Measurements from ENCODE around the gene HOXD9.

Gene HOXD9

DNA sequence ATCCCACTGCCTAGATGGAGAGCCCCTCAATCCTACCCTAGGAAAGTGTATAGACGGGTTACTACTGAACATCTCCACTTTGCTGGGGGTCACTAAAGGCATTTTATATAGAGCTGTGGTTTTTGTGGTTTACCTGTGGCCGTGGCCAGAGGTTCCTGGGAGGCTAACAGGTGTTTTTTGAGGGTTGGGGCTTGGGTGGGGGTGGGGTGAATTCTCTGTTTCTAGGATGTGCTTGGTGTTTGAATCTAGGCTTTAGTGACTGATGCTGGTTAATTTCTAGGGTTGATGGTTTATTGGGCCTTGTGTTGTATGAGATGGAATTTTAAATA is 14.7 kb downstream of the HOXD9 start:
- no peak for DNase-seq (ENCODE audit: extremely low read depth in 1 of 2, low read depth in 1 of 2)

DNA sequence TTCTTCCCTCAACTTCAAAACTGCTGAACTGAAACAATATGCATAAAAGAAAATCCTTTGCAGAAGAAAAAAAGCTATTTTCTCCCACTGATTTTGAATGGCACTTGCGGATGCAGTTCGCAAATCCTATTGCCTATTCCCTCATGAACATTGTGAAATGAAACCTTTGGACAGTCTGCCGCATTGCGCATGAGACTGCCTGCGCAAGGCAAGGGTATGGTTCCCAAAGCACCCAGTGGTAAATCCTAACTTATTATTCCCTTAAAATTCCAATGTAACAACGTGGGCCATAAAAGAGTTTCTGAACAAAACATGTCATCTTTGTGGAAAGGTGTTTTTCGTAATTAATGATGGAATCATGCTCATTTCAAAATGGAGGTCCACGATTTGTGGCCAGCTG is 15.4 kb downstream of the HOXD9 start:
- no peak for DNase-seq (ENCODE audit: extremely low read depth in 1 of 2, low read depth in 1 of 2)

DNA sequence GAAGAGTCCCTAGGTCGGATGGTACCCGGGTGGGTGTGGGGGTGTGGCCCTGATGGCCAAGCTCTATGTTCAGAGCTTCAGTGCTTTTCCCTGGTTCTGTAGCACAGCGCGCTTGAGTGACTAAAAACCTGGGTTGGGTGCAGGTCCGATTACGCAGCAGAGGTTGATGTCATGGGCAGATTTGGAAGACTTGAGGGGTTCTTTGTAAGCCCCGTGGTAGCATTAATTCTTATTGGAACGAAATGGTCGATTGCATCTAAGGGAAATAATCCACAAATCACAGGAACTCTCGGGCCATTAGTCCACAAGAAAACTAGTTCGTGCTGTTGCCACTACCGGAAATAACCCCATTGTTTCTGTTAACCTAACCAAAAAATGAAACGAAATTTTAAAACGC is 16.0 kb downstream of the HOXD9 start:
- DNase-seq (ENCODE audit: extremely low read depth in 1 of 2, low read depth in 1 of 2) = no peak

DNA sequence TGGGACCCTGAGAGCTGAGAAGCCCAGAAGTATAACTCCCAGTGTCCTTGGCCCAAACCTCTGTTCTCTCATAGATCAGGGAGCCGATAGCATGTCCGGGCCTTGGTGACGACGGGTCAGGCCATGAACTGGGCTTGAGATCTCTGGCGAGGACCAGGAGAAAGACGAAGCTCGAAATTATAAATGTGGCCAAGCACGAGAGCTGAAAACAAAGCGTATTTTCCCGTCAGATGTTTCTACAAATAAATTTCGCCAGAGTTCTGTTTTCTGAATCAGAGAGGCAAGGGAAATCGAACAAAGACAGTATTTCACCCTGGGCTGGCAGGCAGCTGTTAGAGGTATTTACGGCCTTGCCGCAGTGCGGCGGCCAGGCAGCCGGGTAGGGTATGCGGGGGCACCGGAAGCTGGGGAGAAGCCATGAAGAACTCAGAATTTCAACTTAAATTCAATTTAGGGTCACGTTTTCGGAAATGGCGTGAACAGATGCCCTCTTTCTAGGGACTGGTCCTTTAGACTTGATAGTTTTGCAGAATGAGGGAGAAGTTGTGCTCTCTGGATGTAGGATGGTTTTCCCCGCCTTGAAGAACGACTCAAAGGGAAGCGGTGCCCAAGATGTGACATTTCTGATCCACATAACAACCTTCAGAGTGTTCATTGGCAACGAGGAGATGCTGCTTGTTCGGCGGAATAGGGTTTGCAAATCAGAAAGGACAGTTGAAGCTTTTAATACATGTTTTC is 16.6 kb downstream of the HOXD9 start:
- no peak for DNase-seq (ENCODE audit: extremely low read depth in 1 of 2, low read depth in 1 of 2)

DNA sequence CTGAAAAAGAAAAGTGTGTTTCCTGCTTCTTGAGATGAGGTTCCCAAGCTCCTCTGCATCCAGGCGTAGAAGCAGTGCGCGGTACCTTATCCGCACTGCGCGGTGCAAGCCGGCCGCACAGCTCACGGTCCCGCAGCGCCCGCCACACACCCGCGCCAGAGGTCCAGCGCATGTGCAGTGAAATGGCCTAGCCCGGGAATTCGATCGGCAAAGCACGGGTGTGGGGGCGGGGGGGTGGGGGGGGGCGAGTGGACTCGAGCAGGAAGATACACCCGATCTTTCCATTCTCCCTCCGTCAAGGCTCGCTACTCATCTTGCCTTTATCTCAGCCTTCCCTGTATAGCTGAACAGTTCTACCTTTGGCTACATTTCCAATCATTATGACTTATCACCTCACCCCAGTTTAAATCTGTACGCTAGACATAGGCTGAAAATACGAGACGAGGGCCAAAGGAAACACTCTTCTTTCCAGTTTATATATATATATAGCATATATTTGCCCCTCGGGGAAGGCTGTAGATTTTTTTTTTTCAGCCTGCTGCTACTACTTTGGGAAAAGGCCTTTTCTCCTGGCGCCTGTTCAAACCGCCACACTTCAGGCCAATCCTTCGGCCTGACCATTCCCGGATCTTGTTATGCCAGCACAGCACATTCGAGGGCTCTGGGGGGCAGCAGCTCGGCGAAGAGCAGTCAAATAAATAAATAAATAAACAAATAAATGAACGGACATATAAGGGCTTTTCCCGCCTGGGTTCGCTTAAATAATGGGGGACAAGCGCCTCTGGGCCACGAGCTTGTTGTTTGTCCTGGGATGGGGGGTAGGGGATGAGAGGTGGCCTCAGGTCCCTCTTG is 17.4 kb downstream of the HOXD9 start:
- no peak for DNase-seq (ENCODE audit: extremely low read depth in 1 of 2, low read depth in 1 of 2)

DNA sequence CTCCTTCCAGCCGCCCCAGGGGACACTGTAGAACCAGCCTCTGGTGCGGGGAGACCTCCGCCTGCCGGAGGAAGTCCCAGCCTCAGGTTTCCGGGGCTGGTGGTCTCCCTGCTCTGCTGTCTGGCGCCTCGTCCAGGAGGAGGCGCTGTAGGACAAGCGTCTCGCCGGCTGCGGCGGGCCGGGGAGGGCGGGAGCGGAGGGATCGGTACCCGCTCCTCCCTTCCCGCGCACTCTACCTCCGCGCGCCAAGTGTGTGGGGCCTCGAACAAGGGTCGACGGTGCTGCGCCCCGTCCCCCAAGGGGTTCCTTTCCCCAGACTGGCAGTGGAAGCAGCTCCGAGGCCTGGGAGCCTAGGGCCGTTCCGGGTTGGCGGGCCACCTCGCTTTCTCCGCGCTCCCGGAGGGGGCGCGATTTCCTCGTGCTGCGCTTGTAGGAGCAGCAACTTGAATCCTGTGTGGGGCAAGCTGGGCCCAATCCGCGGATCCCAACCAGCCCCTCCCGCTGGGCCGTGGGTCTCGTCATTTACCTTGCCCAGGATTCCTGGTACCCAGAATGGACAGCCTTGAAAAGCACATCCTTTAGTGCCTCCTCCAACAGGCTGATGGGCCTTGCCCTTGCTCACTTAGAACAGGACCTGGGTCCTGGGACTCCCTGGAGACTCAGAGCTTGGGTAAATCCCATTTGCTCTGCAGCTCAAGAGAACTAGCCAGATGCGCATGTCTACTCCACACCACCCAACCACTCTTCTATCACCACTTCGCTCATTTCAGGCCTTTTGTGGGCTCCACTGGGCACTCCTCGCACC is 18.2 kb downstream of the HOXD9 start:
- DNase-seq (ENCODE audit: extremely low read depth in 1 of 2, low read depth in 1 of 2) = peak; percentile 40 to 53

DNA sequence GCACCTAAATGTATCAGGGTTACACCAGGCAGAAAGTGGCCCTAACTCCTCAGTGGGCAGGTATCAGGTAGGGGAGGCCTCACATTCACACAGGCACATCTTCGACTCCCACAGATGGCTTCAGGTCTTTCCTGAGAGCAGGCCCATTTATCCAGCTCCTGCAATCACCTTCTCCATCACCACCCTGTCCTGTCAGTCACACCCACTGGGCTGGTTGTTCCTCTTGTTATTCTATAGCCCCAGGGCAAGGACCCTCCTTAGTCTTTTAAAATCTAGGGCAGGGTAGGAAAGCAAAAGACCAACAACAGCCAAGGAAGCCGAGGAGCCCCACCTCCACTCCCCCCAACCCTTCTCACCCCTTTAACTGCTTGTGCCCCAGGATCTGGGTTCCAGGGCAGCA is 19.8 kb downstream of the HOXD9 start:
- no peak for DNase-seq (ENCODE audit: extremely low read depth in 1 of 2, low read depth in 1 of 2)

DNA sequence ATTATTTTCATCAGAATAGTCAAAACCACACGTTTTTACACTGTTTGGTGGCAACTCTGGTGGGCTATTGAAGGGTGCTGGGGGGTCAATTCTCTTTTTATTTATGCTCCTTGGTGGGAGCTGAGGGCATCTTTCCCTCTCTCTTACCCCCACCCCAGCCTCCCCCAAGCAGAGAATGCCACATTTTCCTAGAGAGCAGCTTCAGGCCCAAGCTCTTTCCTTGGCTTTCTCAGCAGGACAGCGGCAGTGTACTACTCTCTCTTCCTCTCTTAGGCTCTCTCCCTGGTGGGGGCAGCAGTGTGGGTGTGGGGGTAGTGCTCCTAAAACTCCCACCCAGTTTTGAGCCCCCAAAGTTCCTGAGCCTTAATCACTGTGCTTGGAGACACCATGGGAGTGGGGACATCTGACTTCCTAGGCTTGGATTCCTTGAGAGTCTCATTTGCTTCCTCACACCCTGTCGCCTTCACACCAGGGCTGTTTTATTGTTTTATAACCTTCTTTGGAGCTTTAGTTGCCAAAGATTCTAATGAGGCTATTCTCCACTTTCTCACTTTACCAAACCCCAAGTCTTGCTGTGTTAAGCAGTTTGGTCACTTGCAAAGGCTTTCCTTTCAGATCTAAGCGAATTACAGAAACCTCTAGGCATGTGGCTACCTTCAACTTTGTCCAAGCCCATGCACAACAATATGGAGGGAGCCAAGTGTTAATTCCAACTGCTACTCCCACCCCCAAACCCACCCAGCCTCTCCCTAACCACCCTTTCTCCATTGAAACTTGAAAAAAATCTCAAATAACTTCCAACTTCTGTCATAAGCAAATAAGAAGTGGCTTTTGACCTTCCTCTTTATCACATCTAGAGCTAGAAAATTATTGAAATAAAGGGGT is 22.8 kb downstream of the HOXD9 start:
- no peak for DNase-seq (ENCODE audit: extremely low read depth in 1 of 2, low read depth in 1 of 2)

DNA sequence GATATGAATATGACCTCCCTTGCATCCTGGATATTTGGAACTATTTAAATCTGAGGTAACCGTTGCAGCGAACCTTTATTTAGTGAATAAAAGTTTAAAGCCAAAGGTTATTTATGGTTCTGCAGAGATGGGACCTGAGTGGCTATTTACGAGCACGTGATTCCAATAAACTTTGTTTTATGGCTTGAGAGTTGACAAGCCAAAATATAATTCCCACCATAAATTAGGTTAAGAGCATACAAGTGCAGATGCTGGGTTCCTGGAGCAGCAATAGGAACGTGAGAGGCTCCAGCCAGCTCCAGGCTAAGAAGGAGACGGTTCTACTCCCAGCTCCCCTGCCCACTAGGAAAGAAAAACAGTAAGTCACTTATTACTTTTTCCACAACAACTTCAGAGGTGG is 23.6 kb downstream of the HOXD9 start:
- DNase-seq (ENCODE audit: extremely low read depth in 1 of 2, low read depth in 1 of 2) = no peak

DNA sequence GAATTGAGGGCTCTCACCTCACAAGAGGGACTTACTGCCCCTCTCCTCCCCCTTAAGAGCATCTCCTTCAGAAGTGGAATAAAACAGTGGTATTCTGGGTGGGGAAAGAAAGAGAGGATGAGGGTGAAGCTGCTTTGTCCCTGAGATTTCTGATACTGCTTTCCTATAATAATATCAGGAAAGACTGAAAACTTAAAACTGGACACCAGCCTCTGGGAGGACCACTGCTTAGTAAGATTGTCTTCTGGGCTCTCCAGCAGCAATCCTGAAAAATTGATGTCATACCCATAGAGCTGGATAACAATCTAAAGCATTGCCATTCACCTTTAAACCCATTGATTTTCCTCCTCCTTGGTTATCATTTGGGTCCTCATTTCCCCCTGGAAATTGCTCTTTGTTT is 24.1 kb downstream of the HOXD9 start:
- no peak for DNase-seq (ENCODE audit: extremely low read depth in 1 of 2, low read depth in 1 of 2)

DNA sequence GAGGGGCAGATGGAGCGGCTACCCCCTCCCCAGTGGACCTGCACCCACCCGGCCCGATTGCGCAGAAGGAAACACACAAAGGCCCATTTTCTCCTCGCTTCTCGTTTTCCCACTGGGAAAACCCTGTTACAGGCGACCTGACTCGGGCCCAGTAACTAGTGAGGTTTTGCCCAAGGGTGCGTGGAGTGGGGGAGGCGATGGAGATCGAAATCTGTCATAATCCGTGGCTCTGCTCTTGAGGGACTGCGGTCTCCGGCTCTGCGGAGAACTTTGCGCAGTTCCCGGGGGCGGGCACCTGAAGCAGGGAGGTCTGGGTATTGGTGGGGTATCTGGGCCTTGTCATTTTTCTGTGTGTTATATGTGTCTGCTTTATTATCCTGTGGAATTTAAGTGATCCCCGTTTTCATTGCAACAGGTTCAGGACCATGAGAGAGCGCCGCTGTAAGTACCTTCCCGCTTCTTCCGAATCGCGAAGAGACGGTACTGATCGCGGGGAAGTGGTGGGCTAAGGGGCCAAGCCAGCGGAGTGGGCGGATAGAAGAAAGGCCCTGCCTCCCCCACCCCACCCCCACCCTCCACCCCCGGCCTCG is 24.8 kb downstream of the HOXD9 start:
- DNase-seq (ENCODE audit: extremely low read depth in 1 of 2, low read depth in 1 of 2) = no peak

DNA sequence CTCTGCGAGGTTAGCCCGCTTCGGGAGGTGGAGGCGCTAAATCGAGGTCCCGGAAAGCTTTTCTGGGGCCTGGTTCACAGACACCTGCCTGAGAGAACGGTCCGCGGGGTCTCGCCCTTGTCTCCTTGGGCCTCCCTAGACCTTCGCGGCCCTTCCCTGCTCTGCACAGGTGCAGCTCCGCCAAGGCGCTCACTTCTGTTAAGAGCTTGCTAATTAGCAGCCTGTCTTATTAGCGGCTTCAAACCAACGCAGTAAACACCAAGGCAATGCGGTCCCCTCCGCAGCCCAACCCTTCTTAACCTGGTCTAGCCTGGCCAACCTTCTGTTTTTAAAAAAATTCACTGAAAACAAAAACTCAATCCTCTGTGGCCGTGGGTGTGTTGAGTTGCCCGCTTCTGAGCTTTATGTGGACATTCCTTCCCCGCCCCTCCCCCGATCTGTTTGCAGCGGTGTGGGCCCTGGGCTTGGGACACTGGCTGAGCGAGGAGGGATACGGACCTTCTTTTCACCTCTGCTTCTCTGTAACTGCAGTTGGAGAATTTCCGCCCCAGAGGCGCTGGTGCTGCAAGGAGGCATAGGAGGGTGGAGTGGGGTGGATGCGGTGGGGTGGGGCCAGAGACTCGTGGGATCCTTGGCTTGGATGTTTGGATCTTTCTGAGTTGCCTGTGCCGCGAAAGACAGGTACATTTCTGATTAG is 25.4 kb downstream of the HOXD9 start:
- DNase-seq (ENCODE audit: extremely low read depth in 1 of 2, low read depth in 1 of 2) = no peak

DNA sequence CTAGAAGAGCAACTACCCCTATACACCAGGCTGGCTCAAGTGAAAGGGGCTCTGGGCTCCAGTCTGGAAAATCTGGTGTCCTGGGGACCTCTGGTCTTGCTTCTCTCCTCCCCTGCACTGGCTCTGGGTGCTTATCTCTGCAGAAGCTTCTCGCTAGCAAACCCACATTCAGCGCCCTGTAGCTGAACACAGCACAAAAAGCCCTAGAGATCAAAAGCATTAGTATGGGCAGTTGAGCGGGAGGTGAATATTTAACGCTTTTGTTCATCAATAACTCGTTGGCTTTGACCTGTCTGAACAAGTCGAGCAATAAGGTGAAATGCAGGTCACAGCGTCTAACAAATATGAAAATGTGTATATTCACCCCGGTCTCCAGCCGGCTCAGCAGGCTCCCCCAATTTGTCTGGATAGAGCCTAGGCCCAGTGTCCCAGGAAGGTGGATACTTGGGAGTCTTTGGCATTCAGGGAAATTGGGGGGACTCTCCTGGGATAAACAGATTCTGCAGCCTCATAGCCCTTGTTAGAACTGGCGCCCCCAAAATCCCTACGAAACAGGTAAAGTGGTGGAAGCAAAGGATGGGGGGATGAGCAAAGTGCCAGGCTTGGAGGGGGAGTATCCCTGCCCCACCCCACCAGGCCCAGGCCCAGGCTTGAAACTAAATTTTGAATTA is 26.4 kb downstream of the HOXD9 start:
- DNase-seq (ENCODE audit: extremely low read depth in 1 of 2, low read depth in 1 of 2) = no peak

DNA sequence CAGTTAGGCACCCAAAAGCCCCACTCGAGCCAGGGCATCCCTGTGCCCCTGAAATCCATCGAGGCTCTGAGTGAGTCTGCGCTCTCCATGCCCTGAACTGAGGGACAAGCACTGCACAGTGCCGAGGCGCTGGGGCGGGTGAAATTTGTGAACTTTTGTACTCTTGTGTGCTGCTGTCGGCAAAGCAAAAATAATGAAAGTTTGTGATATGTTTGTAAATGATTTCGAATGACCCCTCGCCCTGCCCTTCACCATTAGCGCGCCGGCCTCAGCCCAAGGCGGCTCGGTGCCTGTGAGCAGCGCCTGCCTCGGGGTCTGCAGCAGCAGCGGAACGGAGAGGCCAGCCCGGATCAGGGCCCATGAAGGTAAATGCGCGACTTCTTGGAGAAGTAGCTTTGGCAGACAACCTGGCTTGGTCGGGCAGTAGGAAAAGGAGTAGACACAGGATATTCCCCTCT is 27.0 kb downstream of the HOXD9 start:
- no peak for DNase-seq (ENCODE audit: extremely low read depth in 1 of 2, low read depth in 1 of 2)

DNA sequence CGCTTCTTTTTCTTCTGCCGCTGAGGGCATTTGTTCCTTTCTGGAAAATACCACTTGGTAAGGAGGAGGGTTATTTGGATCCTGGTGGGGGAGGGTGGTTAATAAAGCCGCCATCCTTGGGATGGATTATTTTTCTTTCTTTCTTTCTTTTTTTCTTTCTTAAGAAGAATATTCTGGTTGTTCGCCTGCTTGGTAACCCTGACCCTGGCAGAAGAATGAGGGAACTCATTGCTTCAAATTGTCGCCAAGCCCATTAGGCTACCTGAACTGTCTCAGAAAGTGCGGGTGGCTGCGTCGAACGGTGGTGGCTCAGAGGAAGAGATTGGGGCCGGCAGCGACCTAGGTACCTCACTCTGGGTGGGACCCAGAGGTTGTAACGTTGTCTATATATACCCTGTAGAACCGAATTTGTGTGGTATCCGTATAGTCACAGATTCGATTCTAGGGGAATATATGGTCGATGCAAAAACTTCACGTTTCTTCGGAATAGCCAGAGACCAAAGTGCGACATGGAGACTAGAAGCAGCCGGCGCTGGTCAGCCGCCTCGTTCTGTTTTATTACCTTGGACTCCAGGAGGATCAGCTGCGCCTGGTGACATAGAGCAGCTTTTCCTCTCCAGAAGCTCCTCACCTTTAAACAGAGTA is 27.5 kb downstream of the HOXD9 start:
- DNase-seq (ENCODE audit: extremely low read depth in 1 of 2, low read depth in 1 of 2) = no peak

DNA sequence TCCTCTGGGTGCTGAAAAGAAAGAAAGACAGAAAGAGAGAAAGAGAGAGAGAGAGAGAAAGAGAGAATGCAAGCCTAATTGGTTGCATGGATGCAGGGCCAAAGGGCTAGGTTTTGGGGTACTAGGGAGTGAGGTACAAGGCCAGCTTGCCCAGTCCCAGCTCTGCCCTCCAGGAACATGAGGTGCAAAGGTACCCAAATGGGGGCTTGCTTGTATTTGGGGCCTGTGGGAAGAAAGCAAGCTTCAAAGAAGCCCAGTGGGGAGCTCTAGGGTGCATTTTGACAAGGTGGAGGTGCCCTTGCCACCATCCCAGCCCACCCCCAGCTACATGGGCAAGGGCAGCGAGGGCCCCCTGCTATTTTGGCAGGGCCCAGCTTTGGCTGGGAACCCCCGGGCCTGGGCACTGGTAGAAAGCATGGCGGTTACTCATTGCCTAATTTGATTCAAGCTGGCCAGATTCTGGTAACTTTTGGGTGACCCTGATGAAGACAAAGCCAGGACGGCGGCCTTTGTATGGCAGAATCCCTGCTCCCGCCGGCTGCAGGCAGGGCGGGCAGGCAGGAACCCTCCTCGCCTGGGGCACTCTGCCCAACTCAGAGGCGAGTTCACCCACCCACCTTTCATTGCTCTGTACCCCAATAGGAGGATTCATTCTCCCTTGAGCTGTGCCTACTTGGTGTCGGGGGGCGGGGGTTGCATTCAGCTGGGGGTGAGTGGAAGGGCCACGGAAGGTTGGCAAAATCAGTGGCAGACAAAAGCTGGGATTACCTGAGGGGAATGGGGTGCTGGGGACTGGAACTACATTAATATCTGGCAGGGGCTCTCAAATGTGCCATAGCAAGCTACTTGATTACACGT is 28.3 kb downstream of the HOXD9 start:
- DNase-seq (ENCODE audit: extremely low read depth in 1 of 2, low read depth in 1 of 2) = no peak

DNA sequence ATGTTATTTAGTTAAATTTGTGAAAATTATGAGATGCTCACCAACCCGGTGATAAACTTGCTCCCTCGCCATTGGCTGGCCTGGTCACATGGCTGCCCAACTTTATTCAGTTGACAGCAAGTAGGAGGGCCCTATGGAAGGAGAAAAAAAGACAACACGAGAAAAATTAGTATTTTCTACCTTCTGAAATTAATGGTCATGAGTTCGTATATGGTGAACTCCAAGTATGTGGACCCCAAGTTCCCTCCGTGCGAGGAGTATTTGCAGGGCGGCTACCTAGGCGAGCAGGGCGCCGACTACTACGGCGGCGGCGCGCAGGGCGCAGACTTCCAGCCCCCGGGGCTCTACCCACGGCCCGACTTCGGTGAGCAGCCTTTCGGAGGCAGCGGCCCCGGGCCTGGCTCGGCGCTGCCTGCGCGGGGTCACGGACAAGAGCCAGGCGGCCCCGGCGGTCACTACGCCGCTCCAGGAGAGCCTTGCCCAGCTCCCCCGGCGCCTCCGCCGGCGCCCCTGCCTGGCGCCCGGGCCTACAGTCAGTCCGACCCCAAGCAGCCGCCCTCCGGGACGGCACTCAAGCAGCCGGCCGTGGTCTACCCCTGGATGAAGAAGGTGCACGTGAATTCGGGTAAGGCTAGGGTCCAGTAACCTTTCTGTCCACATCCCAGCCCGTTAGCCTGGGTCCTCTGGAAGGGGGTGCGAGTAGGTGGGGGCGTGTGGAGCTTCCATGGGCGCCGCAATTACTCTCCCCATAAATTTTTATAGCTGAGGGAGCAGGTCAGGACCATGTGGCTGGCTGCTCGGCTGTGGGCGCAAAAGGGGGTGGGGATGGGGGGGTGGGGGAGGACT is 29.1 kb downstream of the HOXD9 start, which contains the start of gene HOXD4:
Gene HOXD4, plus strand, starts transcription at position 109 of the 846 bp plus-strand sequence. Its CDS starts 84 bp downstream, at position 193.
- DNase-seq (ENCODE audit: extremely low read depth in 1 of 2, low read depth in 1 of 2) = no peak

Data from stimulated activated CD8-positive, alpha-beta memory T cell treated with anti-CD3 and anti-CD28 coated beads, Interleukin-7, amount 100 ng/mL, for 48 hours (primary cell).